Measurements from ENCODE around the gene BORCS6.
A peak's percentile ranks its signal among the peaks of the same experiment; 100 is the strongest.

Gene BORCS6

DNA sequence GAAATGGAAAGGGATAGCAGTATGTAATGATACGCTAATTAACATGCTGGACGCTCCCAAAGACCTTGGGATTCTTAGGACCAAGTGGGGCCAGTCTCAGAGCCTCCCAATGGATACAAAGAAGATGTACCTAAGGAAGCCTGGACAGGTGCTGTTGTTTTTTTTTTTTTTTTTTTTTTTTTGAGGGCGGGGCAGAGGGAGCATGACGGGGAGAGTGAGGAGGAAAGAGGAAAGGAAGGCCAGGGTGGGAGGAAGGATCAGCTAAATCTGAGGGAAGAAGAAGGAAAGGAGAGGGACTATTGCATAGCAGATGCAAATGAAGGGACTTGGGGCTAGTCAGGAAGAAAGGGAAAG is 29.8 kb downstream of the BORCS6 start:
- no peaks in the 10 kb centered on the region for H3K27me3 ChIP-seq (ENCODE audit: control insufficient read depth in 3 of 3, insufficient read depth in 3 of 3, low read depth in 1 of 3, low read length in 3 of 3)

DNA sequence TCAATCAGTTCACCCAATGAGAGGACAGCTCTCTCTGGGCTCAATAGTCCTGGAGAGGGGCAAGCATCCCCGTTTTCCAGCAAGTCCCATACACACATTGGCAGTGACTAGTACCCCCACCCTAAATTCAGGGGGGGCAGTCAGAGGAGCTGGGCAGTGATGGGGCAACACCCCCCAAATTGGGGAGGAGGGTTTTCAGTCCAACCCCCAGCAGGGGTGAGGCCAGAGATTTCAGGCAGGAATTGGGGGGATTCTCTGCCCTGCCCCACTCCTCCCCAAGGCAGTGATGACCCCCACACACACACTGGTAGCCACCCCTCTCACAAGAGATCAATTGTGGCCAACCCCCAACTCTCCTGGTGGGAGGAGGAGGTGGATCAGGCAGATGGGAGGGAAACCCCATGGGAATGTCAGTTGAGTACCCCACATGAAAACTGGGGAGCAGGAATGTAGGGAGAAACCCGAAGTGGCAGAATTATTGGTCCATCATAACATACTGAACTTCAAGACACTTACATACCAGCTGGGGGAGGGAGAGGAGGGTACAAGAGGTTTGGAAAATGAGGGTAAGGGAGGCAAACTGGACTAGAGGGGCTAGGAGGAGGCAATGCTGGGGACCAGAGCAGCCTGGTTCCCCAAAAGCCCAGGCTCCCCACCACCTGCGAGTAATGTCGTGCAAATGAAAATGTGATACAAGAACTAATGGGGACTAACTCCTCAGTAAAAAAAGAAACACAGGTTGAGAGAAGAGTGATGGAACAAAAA is 30.3 kb downstream of the BORCS6 start:
- no peak overlapping the region for H2AK5ac ChIP-seq (ENCODE audit: low read depth, low read length)
- H2BK15ac ChIP-seq (ENCODE audit: low read length) = no peak overlapping the region
- H3K9ac ChIP-seq (ENCODE audit: low read depth, low read length, poor library complexity) = no peak overlapping the region
- no peak overlapping the region for H3K4ac ChIP-seq (ENCODE audit: low read length)
- H3K79me1 ChIP-seq (ENCODE audit: low read depth, low read length) = peaks cover 16% of the 10 kb centered on the region
- peaks cover 22 to 40% of the 10 kb centered on the region in 2 donors for H3K36me3 ChIP-seq (replicated peaks in 1 of 2; ENCODE audit: control insufficient read depth in 2 of 2, insufficient read depth in 2 of 2, low read length in 2 of 2)
- no peak overlapping the region for H3K23ac ChIP-seq (ENCODE audit: low read depth, low read length, poor library complexity)
- H3K27ac ChIP-seq (replicated peaks; ENCODE audit: low read length) = no peak overlapping the region
- no peak overlapping the region for H2BK120ac ChIP-seq (ENCODE audit: low read depth, low read length)
- peaks cover 30 to 43% of the 10 kb centered on the region in 2 donors for H3K4me1 ChIP-seq (ENCODE audit: control insufficient read depth in 2 of 2, insufficient read depth in 1 of 2, low read depth in 1 of 2, low read length in 2 of 2)
- H2BK12ac ChIP-seq (ENCODE audit: low read length) = no peak overlapping the region
- no peak for DNase-seq (ENCODE audit: low spot score)
- H4K8ac ChIP-seq (ENCODE audit: low read depth, low read length) = no peak overlapping the region
- no peak overlapping the region for H3K18ac ChIP-seq (ENCODE audit: low read length)
- no CpG with 5 or more reads among the region's 4 CpGs for WGBS, 2 donors (ENCODE audit: extremely low coverage in 2 of 2, insufficient read length in 2 of 2, insufficient replicate concordance in 1 of 2)
- H3K4me3 ChIP-seq (ENCODE audit: low read length in 2 of 2) = no peak overlapping the region
- H2BK5ac ChIP-seq (ENCODE audit: low read length) = no peak overlapping the region
- H2AFZ ChIP-seq (ENCODE audit: low read length) = no peak overlapping the region
- no peak overlapping the region for H3K4me2 ChIP-seq (ENCODE audit: insufficient read depth, low read length, poor library complexity, severe bottlenecking)
- no peaks in the 10 kb centered on the region for H3K9me3 ChIP-seq (replicated peaks in 1 of 2; ENCODE audit: control insufficient read depth in 2 of 2, insufficient read depth in 1 of 2, low read depth in 1 of 2, low read length in 2 of 2)
- no peak overlapping the region for H4K91ac ChIP-seq (ENCODE audit: low read depth, low read length, poor library complexity)
- no peak overlapping the region for H3K14ac ChIP-seq (ENCODE audit: low read length)
- no peaks in the 10 kb centered on the region for H3K27me3 ChIP-seq (ENCODE audit: control insufficient read depth in 3 of 3, insufficient read depth in 3 of 3, low read depth in 1 of 3, low read length in 3 of 3)

More for the DNA sequence above, 29.8 kb downstream of the BORCS6 start:
- no peak overlapping the region for H3K27ac ChIP-seq (replicated peaks; ENCODE audit: low read length)
- no peak for DNase-seq (ENCODE audit: low spot score)
- no peak overlapping the region for H3K4me2 ChIP-seq (ENCODE audit: insufficient read depth, low read length, poor library complexity, severe bottlenecking)
- H3K9ac ChIP-seq (ENCODE audit: low read depth, low read length, poor library complexity) = no peak overlapping the region
- no peak overlapping the region for H2BK15ac ChIP-seq (ENCODE audit: low read length)
- no peaks in the 10 kb centered on the region for H3K9me3 ChIP-seq (replicated peaks in 1 of 2; ENCODE audit: control insufficient read depth in 2 of 2, insufficient read depth in 1 of 2, low read depth in 1 of 2, low read length in 2 of 2)
- no peak overlapping the region for H4K91ac ChIP-seq (ENCODE audit: low read depth, low read length, poor library complexity)
- H2BK120ac ChIP-seq (ENCODE audit: low read depth, low read length) = no peak overlapping the region
- H3K4ac ChIP-seq (ENCODE audit: low read length) = no peak overlapping the region
- no peak overlapping the region for H3K18ac ChIP-seq (ENCODE audit: low read length)
- WGBS, 2 donors (ENCODE audit: extremely low coverage in 2 of 2, insufficient read length in 2 of 2, insufficient replicate concordance in 1 of 2) = no CpG with 5 or more reads among the region's 4 CpGs
- peaks cover 29 to 43% of the 10 kb centered on the region in 2 donors for H3K4me1 ChIP-seq (ENCODE audit: control insufficient read depth in 2 of 2, insufficient read depth in 1 of 2, low read depth in 1 of 2, low read length in 2 of 2)
- H3K23ac ChIP-seq (ENCODE audit: low read depth, low read length, poor library complexity) = no peak overlapping the region
- no peak overlapping the region for H3K4me3 ChIP-seq (ENCODE audit: low read length in 2 of 2)
- H3K14ac ChIP-seq (ENCODE audit: low read length) = no peak overlapping the region
- no peak overlapping the region for H2BK5ac ChIP-seq (ENCODE audit: low read length)
- no peak overlapping the region for H2AFZ ChIP-seq (ENCODE audit: low read length)
- no peak overlapping the region for H2BK12ac ChIP-seq (ENCODE audit: low read length)
- H4K8ac ChIP-seq (ENCODE audit: low read depth, low read length) = no peak overlapping the region
- H3K36me3 ChIP-seq (replicated peaks in 1 of 2; ENCODE audit: control insufficient read depth in 2 of 2, insufficient read depth in 2 of 2, low read length in 2 of 2) = peaks cover 22 to 40% of the 10 kb centered on the region in 2 donors
- peaks cover 16% of the 10 kb centered on the region for H3K79me1 ChIP-seq (ENCODE audit: low read depth, low read length)
- no peak overlapping the region for H2AK5ac ChIP-seq (ENCODE audit: low read depth, low read length)

DNA sequence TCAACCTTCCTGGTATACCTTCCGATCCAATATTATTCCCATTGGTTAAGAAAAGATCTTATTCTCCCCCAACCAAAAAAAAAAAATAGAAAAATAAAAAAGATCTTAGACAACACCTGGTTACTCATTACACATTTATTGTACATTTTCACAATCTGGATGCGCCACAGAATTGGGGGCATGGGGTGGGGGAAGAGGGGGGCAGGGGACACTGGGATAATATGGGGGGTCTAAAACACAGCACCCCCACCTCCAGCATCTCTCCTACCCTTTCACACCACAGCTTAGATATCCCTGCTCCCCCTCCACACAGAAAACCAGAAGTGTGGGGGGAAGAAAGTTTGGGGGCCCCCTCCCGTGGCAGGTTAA is 31.0 kb downstream of the BORCS6 start:
- Histone ChIP-seq H3K27ac (replicated peaks; ENCODE audit: low read length) (no peak overlapping the region), H3K4me2 (ENCODE audit: insufficient read depth, low read length, poor library complexity, severe bottlenecking) (no peak overlapping the region), H2AK5ac (ENCODE audit: low read depth, low read length) (no peak overlapping the region), H4K91ac (ENCODE audit: low read depth, low read length, poor library complexity) (no peak overlapping the region), H3K18ac (ENCODE audit: low read length) (no peak overlapping the region), H3K9ac (ENCODE audit: low read depth, low read length, poor library complexity) (no peak overlapping the region), H2AFZ (ENCODE audit: low read length) (no peak overlapping the region), H3K9me3 (replicated peaks in 1 of 2; ENCODE audit: control insufficient read depth in 2 of 2, insufficient read depth in 1 of 2, low read depth in 1 of 2, low read length in 2 of 2) (no peaks in the 10 kb centered on the region), H2BK5ac (ENCODE audit: low read length) (no peak overlapping the region), H3K27me3 (ENCODE audit: control insufficient read depth in 3 of 3, insufficient read depth in 3 of 3, low read depth in 1 of 3, low read length in 3 of 3) (no peaks in the 10 kb centered on the region), H3K4me3 (ENCODE audit: low read length in 2 of 2) (no peak overlapping the region), H2BK15ac (ENCODE audit: low read length) (no peak overlapping the region), H3K36me3 (replicated peaks in 1 of 2; ENCODE audit: control insufficient read depth in 2 of 2, insufficient read depth in 2 of 2, low read length in 2 of 2) (peaks cover 22 to 40% of the 10 kb centered on the region in 2 donors), H3K4ac (ENCODE audit: low read length) (no peak overlapping the region), H2BK12ac (ENCODE audit: low read length) (no peak overlapping the region), H3K79me1 (ENCODE audit: low read depth, low read length) (peaks cover 16% of the 10 kb centered on the region), H4K8ac (ENCODE audit: low read depth, low read length) (no peak overlapping the region), H3K23ac (ENCODE audit: low read depth, low read length, poor library complexity) (no peak overlapping the region), H2BK120ac (ENCODE audit: low read depth, low read length) (no peak overlapping the region), H3K14ac (ENCODE audit: low read length) (no peak overlapping the region), H3K4me1 (ENCODE audit: control insufficient read depth in 2 of 2, insufficient read depth in 1 of 2, low read depth in 1 of 2, low read length in 2 of 2) (peaks cover 29 to 40% of the 10 kb centered on the region in 2 donors)
- DNase-seq (ENCODE audit: low spot score) = no peak
- no CpG with 5 or more reads among the region's 3 CpGs for WGBS, 2 donors (ENCODE audit: extremely low coverage in 2 of 2, insufficient read length in 2 of 2, insufficient replicate concordance in 1 of 2)

DNA sequence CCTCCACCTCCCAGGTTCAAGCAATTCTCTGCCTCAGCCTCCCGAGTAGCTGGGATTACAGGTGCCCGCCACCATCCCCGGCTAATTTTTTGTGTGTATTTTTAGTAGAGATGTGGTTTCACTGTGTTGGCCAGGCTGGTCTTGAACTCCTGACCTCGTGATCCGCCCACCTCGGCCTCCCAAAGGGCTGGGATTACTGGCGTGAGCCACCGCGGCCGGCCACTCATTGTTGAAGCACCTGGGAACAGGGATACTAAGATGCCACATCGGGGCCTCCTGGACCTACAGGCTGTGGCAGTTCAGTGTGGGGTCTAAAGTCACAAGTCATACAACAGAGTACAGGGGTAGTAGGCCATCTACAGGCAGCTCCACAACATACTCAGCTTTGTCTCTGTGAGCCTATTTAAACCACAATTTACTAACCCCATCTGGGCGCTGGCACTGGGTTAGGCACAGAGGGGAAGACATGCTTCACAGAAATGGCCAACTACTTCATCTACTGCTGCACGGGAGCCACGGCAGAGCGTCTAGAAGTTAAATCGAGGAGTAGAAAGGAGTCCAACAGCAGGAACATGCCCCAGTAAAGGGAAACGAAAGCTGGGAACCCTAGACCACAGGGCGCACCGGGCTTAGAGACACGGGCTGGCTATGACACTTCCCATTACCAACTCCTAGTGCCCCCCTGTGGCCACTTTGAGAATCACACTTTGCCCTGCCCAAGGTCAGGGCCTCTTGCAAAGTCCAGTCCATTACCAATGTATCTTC is 31.5 kb downstream of the BORCS6 start:
- H2BK120ac ChIP-seq (ENCODE audit: low read depth, low read length) = no peak overlapping the region
- peaks cover 22 to 40% of the 10 kb centered on the region in 2 donors for H3K36me3 ChIP-seq (replicated peaks in 1 of 2; ENCODE audit: control insufficient read depth in 2 of 2, insufficient read depth in 2 of 2, low read length in 2 of 2)
- no peaks in the 10 kb centered on the region for H3K9me3 ChIP-seq (replicated peaks in 1 of 2; ENCODE audit: control insufficient read depth in 2 of 2, insufficient read depth in 1 of 2, low read depth in 1 of 2, low read length in 2 of 2)
- H3K27me3 ChIP-seq (ENCODE audit: control insufficient read depth in 3 of 3, insufficient read depth in 3 of 3, low read depth in 1 of 3, low read length in 3 of 3) = no peaks in the 10 kb centered on the region
- no peak overlapping the region for H2AFZ ChIP-seq (ENCODE audit: low read length)
- no peak overlapping the region for H2BK12ac ChIP-seq (ENCODE audit: low read length)
- H2AK5ac ChIP-seq (ENCODE audit: low read depth, low read length) = no peak overlapping the region
- no peak overlapping the region for H3K4me2 ChIP-seq (ENCODE audit: insufficient read depth, low read length, poor library complexity, severe bottlenecking)
- no peak overlapping the region for H3K4me3 ChIP-seq (ENCODE audit: low read length in 2 of 2)
- no peak overlapping the region for H2BK5ac ChIP-seq (ENCODE audit: low read length)
- no peak overlapping the region for H3K14ac ChIP-seq (ENCODE audit: low read length)
- no peak overlapping the region for H3K9ac ChIP-seq (ENCODE audit: low read depth, low read length, poor library complexity)
- H3K27ac ChIP-seq (replicated peaks; ENCODE audit: low read length) = no peak overlapping the region
- DNase-seq (ENCODE audit: low spot score) = peak; percentile 82
- H3K4ac ChIP-seq (ENCODE audit: low read length) = no peak overlapping the region
- no peak overlapping the region for H4K91ac ChIP-seq (ENCODE audit: low read depth, low read length, poor library complexity)
- H2BK15ac ChIP-seq (ENCODE audit: low read length) = no peak overlapping the region
- H3K23ac ChIP-seq (ENCODE audit: low read depth, low read length, poor library complexity) = no peak overlapping the region
- no CpG with 5 or more reads among the region's 20 CpGs for WGBS, 2 donors (ENCODE audit: extremely low coverage in 2 of 2, insufficient read length in 2 of 2, insufficient replicate concordance in 1 of 2)
- H4K8ac ChIP-seq (ENCODE audit: low read depth, low read length) = no peak overlapping the region
- H3K18ac ChIP-seq (ENCODE audit: low read length) = no peak overlapping the region
- peaks cover 29 to 39% of the 10 kb centered on the region in 2 donors for H3K4me1 ChIP-seq (ENCODE audit: control insufficient read depth in 2 of 2, insufficient read depth in 1 of 2, low read depth in 1 of 2, low read length in 2 of 2)
- H3K79me1 ChIP-seq (ENCODE audit: low read depth, low read length) = peaks cover 16% of the 10 kb centered on the region
